ENCODE measurements around the gene CEACAM4.
"Not testable (repeated sequence)": the region's sequence is repeated elsewhere in the genome, so short reads cannot be mapped to it uniquely, and the experiment has no call there.

CEACAM4 gene

GRCh38 chr19:41626877-41627276 lies at the start of gene CEACAM4:
Gene CEACAM4 (minus strand): TSS chr19:41627074. CDS start chr19:41626963, 111 bp downstream.
- DNase-seq: no peak

GRCh38 chr19:41671486-41671885 lies 44.6 kb upstream of the CEACAM4 start:
- no peak for DNase-seq

DNA sequence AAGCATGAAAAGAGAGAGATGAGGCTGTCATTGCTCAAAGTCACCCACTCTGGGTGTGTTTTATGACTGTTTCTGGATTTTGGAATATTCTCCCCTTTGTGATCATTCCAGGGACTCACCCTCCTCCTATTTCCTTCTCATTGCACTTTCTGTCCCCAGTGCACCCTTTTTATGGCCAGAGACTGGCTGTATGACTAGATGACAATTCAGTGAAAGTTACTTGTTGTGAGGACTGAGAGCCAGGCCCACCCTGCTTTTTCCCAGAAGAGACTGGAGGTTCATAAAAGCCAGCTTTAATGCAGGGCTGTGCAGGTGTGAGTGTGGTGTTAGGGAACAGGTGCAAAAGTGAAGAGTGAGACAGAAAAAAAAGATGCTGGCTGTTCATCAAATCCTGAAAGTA lies 43.9 kb upstream of the CEACAM4 start:
- no peak for DNase-seq

- no peak for DNase-seq
Measured at GRCh38 chr19:41668315-41668714, 41.4 kb upstream of the CEACAM4 start.

GRCh38 chr19:41666075-41666474 lies 39.2 kb upstream of the CEACAM4 start:
- no peak for DNase-seq

- peak; percentile 8 for DNase-seq
Measured at GRCh38 chr19:41657157-41657556, 30.3 kb upstream of the CEACAM4 start.

- DNase-seq: not testable (repeated sequence)
Measured at GRCh38 chr19:41656756-41657155, 29.9 kb upstream of the CEACAM4 start.

GRCh38 chr19:41652250-41652649 lies 25.4 kb upstream of the CEACAM4 start:
- no peak for DNase-seq

DNA sequence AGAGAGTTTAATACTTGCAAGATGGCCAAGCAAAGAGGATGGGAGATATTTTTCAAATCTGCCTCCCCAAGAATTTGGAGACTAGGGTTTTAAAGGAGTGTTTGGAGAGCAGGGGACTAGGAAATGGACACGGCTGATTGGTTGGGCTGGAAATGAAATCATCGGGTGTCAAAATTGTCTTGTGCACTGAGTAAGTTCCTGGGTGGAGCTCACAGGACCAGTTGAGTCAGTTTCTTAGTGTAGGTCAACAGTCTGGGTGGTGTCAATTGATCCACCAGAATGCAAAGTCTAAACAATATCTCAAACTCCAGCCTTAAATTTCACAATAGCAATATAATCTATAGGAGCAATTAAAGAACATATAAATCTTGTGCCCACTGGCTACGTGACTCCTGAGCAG lies 23.0 kb upstream of the CEACAM4 start:
- no peak for DNase-seq

- DNase-seq: peak; percentile 51
Measured at GRCh38 chr19:41646589-41647204, 19.8 kb upstream of the CEACAM4 start.

DNA sequence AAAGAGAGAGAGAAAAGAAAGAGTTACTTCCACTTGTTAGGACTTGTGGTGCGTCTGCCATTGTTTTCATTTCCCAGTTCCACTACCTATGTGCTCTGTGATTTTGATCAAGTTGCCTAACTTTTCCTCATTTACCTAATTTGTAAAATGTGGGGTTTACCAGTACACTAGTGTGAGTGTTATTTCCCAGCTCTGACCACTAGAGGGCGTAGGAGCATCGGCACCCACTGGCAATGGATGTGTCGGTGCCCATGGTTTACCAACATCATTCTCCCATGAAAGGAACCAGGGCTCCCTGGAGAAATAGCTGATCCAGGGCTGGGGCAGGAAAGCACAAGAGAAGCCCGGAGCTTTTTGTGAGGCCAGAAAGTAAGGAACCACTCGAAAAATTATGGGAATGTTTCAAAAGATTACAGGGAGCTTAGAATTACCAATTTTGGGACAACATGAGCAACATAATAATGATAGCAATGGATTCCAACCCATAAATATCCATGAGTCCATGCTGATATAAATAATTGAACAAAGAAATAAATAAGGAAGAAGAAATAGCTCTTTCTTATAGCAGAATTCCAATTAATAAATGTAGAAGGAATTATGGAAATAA lies 15.1 kb upstream of the CEACAM4 start:
- DNase-seq: peak; percentile 75

DNA sequence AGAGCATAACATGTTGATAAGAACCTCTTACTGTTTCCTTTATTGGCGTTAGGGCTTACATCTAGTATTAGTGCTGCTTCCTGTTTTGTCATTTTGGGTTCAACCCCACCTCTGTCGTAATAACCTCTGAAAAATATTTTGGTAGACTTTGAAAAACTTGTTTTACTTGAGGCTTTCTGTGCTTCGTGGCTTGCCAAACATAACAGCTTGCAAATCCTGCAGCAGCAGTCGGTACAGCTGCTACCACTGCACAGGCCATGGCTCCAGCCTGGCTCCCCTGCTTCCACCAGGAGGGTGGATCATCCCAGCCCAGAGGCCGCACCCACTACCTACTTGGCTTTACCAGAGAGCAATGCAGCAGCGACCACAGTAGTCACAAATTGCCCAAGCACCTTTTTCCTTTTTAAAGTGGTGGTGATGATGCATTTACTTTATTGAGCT lies 11.8 kb upstream of the CEACAM4 start:
- peak; percentile 17 for DNase-seq

- DNase-seq: no peak
Measured at GRCh38 chr19:41637484-41637883, 10.6 kb upstream of the CEACAM4 start.

DNA sequence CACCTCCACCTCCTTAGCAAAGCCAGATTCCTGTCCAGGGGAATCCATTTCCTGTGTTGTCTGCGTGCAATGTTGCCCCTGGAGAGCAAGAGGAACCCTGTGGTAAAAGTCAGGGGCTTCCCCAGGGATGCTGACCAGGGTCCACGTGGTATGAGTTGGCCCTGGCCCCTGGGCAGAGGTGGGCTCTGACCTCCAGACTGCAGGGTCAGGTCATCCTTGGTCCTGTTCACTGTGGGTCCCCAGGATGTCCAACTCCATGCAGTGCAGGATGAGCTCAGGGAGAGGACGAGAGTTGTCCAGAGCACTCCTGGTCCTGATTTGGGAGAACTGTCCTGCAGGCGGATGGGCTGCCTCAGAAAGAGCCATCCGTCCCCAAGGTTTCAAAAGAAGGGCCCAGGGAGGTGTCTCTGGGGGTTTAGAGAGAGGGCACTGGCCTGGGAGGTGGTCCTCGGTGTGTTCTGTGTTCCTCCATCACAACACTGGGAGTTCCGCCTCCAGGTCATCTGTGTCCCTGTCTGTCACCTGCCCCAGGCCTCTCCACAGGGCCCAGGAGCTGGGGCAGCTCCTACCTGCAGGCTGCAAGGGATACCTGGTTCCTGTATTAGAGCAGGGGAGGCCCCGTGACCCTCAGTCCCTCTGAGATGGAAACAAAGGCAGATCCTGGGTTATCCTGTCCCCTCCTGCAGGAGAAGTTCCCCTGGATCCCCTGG lies 1.2 kb upstream of the CEACAM4 start:
- DNase-seq: no peak

- DNase-seq: no peak
Measured at GRCh38 chr19:41626278-41626677, 596 bp downstream of the CEACAM4 start.

GRCh38 chr19:41624937-41625336 lies 1.9 kb downstream of the CEACAM4 start:
- no peak for DNase-seq

DNA sequence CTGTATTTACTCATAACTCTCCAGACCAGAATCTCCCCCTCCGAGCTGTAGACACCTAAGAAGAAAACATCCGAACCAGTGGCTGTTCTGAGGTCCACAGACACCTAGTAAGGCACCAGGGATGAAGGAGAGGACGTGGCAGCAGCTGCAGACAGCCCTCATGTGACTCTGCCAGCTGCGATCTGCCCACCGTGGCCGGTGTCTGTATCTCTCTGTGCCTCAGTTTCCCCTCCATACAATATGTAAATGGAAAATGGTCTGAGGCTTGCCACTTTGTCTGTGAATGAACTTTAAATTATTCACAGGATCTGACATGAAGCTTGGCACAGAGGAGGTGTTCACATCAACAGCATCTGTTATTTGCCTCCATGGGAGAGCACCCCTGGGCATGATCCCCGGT lies 2.4 kb downstream of the CEACAM4 start:
- DNase-seq: no peak

DNA sequence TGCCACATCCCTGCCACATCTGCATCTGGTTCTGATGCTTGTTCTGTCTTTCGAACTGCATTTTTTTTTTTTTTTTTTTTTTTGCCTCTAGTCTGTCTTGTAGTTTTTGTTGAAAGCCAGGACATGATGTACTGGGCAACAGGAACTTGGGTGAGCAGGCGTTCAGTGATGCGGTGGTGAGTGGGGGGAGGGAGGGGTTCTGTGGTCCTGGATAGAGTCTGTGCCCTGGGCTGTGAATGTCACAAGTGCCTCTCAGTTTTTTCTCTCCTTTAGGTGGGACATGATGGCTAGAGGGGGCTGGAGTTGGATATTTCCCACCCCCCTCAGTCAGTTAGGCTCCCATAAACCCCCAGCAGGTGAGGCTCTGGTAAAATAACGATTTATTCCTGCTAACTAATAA lies 3.5 kb downstream of the CEACAM4 start:
- DNase-seq: no peak

GRCh38 chr19:41621654-41622053 lies 5.2 kb downstream of the CEACAM4 start:
- DNase-seq: no peak

DNA sequence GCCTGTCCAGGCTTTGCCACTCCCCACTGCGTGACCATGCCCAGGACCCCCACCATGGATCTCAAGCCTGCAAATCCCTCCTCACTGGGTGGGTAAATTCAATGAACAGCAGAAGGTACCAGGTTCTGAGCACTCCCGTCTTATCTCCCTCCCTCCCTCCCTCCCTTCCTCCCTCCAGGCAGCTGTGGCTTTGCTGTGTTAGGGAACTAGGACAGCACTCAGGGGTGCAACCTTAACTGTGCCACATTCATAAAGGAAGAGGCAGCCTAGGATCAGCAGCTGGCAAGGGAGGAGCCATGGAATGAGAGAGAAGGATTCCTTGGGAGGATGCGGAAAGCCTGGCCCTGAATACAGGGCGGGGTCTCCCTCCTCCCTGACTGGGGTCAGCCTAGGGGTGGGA lies 5.6 kb downstream of the CEACAM4 start:
- DNase-seq: no peak

- no peak for DNase-seq
Measured at GRCh38 chr19:41620171-41620570, 6.7 kb downstream of the CEACAM4 start.

GRCh38 chr19:41619018-41619556 lies 7.8 kb downstream of the CEACAM4 start:
- DNase-seq: no peak

DNA sequence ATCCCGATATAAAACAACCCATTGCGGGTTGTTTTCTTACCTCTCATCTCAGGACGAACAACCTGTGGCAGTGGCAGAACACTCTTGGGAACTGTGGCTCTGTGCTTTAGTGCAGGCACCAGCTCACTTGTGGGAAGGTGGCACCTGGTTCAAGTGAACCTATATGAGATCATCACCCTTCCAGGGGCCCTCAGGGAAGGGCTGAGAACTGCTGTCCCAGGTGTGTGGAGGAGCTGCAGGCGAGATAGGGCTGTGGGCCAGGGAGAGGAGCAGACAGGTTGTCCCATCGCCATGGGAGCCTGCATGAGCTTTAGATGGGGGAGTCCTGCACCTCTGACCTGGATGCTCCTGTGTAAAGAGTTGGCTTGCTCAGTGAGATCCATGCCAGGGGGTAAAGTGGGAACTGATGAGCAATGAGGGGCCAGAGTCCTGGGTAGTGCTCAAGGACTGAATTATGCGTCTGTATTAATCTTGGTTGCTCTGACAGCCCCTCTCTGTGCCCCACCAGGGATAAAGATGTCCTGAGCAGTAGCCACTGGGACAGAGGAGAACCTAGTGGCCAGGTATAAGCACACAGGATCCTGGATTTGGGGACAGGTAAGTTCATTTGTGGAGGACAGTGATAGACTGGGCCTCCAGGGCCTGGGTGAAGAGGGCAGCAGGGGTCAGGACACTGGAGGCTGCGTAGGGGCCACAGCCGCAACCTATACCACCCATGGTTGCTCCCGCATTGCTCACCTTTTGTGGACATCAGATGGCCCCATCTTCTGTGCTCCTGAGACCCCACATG lies 8.7 kb downstream of the CEACAM4 start:
- no peak for DNase-seq
